HG03045 (cell line): Measurements from ENCODE around the gene TMEM51.

ENCODE experiments used
- ATAC-seq: cut with Tn5 transposase; IDR thresholded peaks from one replicate; pipeline ENCODE4 v1.9.1; 2021; ENCODE audit warnings: mild to moderate bottlenecking, moderate library complexity; ENCODE audit not compliant: unreplicated experiment

The TMEM51 gene

DNA sequence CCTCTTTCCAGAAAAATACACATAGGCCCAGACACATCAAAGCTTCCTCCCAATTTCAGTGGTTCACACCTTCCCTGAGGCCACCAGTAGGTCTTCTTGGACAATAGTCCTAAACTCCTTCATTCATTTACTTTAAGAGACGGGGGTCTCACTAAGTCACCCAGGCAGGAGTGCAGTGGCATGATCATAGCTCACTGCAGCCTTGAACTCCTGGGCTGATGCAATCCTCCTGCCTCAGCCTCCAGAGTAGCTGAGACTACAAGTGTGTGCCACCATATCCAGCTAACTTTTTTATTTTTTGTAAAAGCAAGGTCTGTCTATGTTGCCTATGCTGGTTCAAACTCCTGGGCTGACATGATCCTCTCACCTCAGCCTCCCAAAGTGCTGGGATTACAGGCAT, 85.2 kb downstream of the TMEM51 start:
- ATAC-seq = no peak

DNA sequence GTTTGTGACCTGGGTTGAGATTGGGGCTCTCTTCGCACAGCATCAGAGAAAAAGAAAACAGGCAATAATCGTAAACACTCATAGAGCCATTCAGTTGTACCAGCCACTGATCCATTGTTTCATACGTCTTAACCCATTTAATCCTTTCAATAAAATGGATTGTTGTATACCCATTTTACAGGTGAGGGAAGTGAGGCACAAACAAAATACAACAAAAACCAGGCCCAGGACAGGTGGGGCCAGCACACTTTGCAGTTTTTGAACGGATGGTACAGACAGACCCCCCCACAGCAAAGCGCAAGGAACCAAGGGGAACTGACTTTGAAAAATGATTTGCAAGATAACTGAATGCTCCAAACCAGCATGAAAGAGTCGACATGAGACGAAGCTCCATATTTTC, 89.2 kb downstream of the TMEM51 start:
- no peak for ATAC-seq

DNA sequence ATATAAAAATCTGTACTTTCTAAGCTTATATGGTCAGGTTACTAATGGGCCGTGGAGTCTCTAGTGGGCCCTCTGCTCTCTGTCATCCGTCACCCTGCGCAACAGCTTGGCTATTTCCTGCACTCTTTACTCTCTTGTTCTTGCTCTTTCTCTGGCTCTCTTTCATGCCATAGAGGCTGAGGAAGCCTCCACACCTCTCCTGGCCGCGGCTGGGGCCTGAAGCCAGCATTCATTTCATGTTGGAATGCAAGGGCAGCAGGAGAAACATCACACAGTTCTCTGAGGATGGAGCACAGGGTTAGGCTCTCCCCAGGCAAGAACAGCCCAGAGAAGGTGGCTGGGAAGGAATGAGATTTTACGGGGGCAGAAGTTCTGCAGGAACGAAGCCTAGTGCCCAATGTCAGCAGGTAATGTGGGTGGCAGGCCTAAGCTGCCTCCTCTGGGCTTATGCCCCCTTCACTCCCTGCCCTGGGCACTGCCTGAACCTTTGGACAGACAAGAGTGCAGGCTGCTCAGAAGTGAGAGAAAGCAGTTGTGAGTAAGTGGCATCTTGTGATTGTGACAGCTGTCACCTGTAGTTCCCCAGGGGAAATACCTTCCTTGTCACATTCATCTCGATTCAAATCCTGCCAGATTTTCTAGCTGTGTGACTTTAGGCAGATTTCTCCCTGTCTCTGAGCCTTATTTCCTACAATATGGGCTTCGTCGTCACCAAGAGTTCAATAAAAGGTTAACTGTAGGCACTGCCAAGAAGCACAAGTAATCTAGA, 89.9 kb downstream of the TMEM51 start:
- ATAC-seq = no peak

DNA sequence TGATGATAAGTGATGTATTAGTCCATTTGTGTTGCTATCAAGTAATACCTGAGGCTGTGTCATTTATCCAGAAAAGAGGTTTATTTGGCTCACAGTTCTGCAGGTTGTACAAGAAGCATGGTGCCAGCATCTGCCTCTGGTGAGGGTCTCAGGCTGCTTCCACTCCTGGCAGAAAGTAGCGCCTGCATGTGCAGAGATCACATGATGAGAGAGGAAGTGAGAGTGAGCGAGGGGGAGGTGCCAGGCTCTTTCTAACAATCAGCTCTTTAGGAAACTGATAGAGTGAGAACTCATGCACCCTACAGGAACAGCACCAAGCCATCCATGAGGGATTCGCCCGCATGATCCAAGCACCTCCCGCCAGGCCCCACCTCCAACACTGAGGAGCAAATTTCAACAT, 91.3 kb downstream of the TMEM51 start:
- ATAC-seq = no peak

DNA sequence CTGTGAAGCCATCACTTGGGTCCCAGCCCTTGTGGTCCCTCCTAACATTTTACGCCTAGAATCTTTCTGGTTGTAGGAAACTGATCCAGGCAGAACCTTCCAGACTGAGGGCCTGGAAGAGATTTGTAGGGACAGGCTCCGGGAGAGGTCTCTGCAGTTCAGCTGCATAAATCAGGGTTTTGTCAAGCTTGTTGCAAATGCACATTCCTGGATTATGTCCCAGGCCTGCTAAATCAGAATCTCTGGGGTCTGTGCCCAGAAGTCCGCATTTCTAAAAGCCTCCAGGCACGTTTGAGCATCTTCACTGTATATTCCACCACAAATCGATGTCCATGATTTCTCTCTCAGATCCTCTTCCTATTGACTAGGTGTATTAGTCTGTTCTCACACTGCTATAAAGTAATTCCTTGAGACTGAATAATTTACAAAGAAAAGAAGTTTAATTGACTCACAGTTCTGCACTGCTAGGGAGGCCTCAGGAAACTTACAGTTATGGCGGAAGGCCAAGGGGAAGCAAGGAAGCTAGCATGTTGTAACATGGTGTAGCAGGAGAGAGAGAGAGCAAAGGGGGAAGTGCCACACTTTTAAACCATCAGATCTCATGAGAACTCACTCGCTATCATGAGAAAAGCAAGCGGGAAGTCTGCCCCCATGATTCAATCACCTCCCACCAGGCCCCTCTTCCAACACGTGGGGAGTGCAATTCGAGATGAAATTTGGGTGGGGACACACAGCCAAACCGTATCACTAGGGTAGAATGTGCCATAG, 92.2 kb downstream of the TMEM51 start:
- no peak for ATAC-seq

DNA sequence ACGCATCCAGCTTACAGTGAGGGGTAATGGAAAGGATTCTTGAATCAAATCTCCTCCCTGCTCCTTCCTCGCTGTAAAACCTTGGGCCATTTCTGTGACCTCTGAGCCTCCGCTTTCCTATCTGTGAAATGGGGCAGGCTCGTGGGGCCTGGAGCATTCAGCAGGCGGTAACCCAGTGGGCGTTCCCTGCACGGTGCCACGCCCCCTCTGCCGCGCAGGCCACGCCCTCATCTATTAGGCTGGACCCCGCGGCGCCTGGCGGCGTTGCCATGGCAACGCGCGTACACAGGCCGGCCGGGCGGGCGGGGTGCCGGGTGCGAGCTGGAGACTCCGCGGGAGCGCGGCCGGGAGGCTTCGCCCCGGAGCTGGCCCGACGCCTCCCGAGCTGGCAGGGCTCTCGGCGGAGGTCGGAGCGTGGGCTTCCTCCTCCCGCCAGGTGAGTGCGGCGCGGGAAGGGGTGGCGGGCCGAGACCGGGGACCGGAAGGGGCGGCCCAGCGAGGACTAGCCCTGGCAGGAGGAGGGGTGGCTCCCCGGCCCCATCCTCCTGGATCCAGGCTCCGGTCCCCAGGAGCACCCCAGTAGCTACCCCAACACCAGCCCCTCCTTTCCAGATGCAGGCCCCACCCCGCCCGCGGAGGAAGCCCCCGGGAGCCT, 93.5 kb downstream of the TMEM51 start, which contains the start of gene FHAD1:
FHAD1 (plus strand) TSS at position 264 of the 655 bp plus-strand sequence. CDS start 4,562 bp downstream, outside the sequence.
- peak; percentile 46 for ATAC-seq

DNA sequence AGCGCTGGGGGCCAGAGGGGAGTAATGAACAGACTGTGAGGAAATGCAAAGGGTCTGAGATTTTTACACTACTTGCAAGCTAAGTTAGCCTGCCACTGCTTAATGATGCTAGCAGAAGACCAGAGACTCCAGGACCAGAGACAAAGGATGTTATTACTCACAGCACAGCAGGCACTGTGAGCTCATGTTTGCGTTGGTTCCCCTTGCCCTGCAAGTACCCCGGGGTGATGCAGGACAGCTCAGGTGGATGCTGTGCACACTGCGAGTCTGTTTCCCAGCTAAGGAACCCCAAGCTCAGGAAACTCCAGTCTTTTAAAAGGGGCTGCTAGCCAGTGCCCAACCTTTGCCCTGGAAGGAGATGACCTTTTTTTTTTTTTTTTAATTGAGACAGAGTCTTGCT, 94.7 kb downstream of the TMEM51 start:
- ATAC-seq = no peak

DNA sequence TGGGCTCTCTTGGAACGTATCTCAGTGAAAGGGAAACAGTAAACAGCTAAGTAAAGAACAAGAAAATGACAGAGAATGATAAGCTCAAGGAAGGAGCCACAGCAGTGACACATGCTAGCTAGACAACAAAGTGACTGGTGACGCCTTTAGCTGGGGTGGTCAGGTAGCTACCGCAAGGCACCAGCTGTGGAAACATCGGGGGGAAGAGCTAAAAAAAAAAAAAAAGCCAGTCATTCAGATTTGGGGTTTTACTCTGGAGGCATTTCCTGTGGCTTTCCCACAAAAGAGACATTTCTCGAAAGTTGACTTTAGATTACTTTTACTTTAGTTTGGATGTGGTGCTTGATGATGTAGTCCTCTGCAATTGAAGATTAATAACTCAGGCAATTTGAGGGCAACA, 95.5 kb downstream of the TMEM51 start:
- ATAC-seq = no peak

DNA sequence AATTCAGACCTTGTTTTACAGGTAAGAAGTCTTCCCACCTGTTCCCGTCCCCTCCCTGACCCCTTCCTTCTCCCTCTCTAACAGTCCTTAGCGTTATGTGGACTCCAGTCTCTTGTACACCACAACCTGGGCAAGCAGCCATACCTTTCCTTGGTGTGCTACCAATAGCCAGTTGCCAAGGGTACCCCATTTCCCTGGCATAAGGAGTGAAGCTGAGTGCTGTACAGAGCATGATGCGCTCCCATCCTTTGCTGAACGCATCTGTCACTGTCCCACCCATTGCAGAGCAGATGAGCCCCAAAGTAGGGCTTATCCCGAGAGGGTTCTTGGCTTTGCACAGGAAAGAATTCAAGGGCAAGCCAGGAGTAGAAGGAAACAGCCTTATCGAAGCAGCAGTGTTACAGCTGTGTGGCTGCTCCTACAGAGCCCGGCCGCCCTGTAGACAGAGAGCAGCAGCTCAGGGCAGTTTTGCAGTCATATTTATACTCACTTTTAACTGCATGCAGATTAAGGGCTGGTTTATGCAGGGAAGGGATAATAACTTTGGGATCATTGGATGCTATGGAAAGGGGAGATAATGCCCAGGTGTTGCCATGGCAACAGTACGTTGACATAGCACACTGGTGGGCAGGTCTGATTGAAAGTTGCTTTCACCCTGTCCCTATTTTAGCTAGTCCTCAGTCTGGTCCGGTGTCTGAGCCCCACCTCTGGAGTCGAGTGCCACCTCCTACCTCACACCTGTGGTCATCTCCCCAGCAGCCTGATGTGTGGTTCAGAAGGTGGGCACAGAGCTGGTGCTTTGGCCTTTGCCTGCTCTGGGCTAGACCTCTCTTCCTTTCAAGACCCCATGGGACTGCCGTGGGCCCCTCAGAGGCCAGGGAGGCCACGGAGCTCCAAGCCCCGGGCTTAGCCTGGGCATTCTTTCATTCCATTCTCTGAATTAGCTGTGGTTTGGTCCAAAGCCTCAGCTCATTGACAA, 98.6 kb downstream of the TMEM51 start:
- no peak for ATAC-seq

DNA sequence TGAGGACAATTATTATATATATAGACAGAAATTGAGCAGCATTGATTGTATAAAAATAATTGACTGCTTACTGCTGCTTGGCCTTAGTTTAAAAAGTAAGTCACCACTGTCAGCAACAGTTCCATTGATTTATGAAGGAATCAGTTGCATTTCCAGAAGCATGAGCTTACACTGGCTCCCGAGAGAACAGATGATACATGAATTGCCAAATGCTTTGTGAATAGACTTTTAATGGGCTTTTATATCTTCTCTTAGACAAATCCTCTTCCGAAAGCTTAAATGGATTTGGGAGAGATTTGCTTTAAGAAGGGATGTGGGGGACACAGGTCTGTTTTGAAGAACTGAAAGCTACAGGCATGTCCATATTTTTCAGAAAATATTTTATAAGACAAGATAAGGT, 101.0 kb downstream of the TMEM51 start:
- no peak for ATAC-seq

DNA sequence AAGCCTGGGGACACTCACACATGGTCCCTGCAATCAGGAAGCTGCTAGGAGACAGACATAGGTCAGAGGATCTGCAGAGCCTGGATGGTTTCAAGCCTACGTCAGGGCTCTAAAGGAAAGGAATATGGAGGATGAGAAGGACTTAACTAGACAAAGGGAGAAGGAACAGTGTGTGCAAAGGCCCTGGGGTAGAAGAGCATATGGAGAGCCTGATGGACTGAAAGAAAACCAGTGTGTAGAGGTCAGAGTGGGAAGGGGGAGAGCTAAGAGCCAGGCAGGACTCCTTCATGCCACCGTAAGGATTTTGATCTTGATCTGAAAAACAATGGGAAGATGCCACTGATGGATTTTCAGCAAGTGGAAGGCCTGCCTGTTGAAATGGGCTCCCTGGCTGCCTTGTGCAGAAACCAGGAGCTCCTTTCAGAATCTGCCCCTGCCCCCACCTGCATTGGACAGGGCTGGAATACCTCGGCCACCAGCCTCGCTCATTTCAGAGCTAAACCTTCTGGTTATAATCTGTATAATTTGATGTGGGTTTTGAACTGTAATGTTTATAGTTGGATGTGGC, 102.1 kb downstream of the TMEM51 start:
- no peak for ATAC-seq

DNA sequence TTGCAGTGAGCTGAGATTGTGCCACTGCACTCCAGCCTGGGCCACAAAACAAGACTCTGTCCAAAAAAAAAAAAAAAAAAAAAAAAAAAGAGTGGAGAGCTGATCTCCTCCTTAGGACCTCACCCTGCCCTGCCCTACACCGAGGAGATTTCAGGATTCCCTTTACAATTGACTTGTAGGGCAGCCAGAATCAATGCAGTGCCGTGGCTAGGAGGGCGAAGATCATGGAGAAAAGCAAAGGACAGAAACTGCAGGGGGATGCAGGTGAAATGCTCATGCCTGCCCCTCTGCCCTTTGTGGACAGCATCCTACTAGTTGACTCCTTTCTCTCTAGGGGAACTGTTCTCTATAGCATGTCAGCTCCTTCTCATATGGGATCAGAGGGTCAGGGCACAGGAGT, 103.0 kb downstream of the TMEM51 start:
- ATAC-seq = no peak

DNA sequence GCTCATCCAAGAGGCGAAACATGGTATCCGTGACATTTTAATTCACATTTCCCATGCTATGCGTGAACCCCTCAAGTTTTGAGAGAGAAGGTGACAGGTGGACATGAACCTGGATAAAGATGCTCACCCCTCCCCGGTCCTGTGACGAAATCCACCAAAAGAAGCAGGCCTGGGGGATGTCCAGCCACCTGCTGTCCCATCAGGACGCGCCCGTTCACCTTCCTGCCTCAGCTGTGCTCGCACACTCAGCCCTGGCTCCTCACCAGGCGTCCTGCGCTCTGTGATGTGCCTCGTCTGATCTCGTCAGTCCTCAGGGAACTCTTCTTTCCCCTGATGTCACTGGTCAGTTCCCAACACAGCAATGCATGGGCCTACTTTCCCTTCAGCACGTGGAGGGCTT, 103.8 kb downstream of the TMEM51 start:
- no peak for ATAC-seq

DNA sequence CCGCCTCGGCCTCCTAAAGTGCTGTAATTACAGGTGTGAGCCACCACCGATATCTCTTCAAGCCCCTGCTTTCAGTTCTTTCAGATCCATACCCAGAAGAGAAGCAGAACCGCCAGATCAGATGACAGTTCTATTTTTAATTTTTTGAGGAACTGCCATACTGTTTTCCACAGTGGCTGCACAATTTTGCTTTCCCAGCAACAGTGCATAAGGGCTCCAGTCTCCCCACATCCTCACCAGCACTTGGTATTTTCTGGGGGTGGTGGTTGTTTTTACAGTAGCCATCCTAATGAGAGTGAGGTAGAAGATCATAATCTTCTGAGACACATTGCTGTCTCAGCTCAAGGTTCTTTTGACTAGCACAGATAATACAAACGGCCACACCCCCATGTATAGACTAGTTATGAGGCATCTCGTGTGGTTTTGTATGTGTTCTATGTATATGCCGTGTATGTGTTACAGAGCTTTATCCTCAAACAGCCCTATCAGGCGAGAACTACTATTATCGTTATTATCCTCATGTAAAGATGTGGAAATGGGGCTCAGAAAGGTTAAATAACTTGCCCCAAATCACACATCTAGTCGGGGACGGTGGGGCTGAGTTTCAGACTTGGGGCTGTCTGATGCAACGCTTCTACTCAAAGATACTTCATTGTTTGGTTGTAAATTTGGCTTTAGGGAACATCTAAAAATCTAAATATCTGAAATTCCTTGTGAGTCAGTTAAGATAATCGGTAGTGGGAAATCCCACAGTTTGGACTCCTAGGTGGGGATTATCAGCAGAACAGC, 105.5 kb downstream of the TMEM51 start:
- no peak for ATAC-seq

DNA sequence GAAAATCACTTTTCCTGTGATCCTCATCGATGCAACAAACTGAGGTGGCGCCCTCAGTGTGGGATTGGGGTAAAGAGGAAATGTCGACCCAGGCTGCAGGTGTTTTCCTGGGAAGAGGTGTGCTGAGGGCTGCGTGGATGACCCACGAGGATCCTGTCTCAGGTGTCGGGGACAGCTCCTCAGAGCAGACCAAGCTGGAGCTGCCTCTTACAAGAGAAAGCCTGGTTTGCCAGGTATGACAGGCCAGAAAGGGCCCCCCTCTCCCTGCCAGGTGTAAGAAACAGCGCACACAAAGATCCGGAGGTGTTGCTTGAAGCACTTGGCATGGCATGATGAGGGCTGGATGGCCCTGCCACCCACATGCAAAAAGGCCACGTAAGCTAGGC, 106.1 kb downstream of the TMEM51 start:
- no peak for ATAC-seq

DNA sequence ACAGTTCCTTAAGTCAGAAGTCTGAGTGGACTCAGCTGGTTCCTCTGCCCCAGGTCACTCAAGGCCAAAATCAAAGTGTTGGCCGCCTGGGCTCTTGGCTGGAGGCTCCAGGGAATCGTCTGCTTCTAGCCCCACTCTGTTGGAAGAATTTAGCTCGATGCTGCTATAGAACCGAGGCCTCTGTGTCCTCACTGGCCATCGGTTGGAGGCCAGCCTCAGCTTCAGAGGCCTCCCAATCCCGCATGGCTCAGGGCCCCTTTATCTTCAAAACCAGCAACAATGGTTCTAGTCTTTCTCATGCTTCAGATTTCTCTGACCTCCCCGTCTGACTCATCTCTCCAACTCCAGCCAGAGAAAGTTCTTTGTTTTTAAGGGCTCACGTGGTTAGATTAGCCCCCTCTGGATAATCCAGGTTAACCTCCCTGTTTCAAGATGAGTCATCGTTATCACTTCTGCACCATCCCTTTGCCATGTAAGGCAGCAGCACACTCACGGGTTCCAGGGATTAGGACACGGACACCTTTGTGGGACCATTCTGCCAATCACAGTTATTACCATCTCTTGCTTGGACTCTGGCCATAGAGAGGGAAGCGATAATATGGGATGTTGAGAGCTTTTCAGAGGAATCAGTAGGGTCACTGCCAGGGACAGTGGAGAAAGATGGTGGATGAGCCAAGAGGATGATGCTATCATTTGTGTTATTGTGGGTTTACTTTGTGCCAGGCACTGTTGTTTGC, 107.0 kb downstream of the TMEM51 start:
- ATAC-seq = no peak

DNA sequence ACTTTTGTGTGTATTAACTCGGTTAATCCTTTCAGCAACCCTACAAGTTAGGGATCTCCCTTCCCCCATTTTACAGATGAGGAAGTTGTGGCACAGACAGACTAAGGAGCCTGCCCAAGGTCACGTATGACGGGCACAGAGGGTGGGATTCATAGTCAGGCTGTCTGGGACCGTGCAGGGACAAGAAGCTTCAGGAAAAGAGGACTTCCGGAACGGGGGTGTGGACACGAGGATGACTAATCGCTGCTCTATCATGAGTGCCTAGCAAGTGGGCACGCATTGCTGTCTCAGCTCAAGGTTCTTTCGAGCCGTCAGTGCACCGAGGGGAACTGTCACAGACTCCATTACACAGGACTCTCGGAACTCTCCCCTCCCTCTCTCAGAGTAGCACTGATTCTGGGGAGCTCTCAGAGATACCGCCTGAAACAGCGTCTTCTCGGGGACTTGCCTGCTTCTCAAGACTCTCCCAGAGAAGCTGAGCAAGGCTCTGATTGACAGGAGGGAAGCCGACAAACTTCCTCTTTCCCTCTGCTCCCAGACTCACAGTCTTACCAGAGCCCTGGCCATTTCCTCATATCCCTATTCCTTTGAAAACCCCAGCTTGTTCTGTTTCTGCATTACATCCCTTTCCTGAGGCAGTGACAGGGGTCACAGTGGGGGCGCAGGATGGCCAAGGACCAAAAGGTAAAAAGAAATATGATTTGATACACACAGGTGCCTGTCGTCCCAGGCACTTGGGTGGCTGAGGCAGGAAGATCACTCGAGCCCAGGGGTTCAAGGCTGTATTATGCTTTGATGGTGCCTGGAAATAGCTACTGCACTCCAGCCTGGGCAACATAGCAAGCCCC, 107.8 kb downstream of the TMEM51 start:
- ATAC-seq = no peak

DNA sequence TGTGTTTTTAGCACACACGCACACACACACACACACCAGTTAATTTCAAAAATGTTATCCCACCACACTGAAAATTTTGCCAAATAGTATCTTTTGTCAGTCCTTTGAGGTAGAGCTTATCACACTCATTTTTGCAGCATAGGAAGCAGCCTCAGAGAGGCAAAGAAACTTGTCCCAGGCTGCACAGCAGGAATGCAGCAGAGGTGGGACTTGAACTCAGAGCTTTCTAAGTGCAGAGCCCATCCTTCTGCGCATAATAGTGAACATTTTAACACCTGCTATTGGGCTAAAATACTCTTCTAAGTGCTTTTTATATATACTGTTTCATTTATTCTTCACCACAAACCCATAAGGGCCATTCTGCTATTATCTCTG, 108.4 kb downstream of the TMEM51 start:
- no peak for ATAC-seq
